Esophagus squamous epithelium (tissue), 4 donors: Measurements from ENCODE around the gene FTH1.

Experiments
- CTCF ChIP-seq, 6 experiments: fragments of 450-650 bp in 4 of 6; fragments of 200-600 bp in 2 of 6; sonication (generic) in 2 of 6; IDR thresholded peaks; one replicate each; pipeline ENCODE4 v1.5.1; 2016 to 2019; ENCODE audit warnings: antibody characterized with exemption in 6 of 6, mild to moderate bottlenecking in 4 of 6, moderate library complexity in 4 of 6
- POLR2A ChIP-seq, 4 donors: fragments of 450-650 bp; IDR thresholded peaks; one replicate each; pipeline ENCODE4 v1.6.1; 2017; ENCODE audit warnings: antibody characterized with exemption in 4 of 4, mild to moderate bottlenecking in 4 of 4, moderate library complexity in 3 of 4

DNA sequence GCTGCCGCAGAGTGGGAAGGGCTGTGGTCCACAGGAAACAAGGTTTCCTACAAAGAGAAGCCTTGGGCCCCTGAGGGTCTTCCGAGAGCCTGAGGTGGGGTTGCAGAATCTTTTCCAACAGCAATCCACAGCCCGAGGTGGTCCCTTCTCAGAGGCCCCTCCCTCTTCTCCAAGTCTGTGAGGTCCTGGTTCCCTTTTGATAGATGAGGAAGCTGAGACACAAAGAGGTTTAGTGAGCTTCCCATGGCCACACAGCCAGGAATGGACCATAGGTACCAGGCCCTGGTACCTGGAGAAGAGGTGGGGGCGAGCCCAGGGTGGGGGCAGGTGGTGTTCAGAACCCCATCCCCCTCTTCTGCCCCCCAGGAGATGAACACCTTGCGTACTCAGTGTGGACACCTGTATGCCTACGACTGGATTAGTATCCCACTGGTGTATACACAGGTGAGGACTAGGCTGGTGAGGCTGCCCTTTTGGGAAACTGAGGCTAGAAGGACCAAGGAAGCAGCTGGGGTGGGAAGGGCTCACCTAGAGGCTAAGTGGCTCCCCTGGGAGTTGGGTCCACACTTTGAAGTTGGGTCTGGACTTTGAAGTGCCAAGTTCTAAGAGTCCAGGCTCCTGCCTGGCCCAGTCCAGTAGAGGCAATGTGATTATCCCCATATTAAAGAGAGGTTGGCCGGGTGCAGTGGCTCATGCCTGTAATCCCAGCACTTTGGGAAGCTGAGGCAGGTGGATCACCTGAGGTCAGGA lies 10.2 kb downstream of the FTH1 start:
- TF ChIP-seq CTCF (IDR thresholded peaks at IDR 0.05) (no peak), POLR2A (IDR thresholded peaks at IDR 0.05) (no peak)
